HG03460 (cell line): ENCODE measurements around the gene GTF2F1.
"Not testable (repeated sequence)": the region's sequence is repeated elsewhere in the genome, so short reads cannot be mapped to it uniquely, and the experiment has no call there.

Source experiments
- ATAC-seq: cut with Tn5 transposase; IDR thresholded peaks from one replicate; pipeline ENCODE4 v1.9.1; 2021; ENCODE audit not compliant: unreplicated experiment

The GTF2F1 gene

GRCh38 chr19:6418562-6418932 is 25.6 kb upstream of the GTF2F1 start:
- ATAC-seq: no peak

GRCh38 chr19:6417713-6418561 is 25.0 kb upstream of the GTF2F1 start:
- no peak for ATAC-seq

- ATAC-seq: no peak
Observed at GRCh38 chr19:6416658-6417405, 23.9 kb upstream of the GTF2F1 start.

GRCh38 chr19:6415591-6416190 is 22.7 kb upstream of the GTF2F1 start:
- ATAC-seq: no peak

- ATAC-seq: no peak
Observed at GRCh38 chr19:6414793-6415590, 22.0 kb upstream of the GTF2F1 start.

GRCh38 chr19:6413721-6414643 is 21.0 kb upstream of the GTF2F1 start:
- no peak for ATAC-seq

- ATAC-seq: no peak
Observed at GRCh38 chr19:6413291-6413690, 20.3 kb upstream of the GTF2F1 start.

- ATAC-seq: no peak
Observed at GRCh38 chr19:6412447-6413091, 19.6 kb upstream of the GTF2F1 start.

- ATAC-seq: no peak
Observed at GRCh38 chr19:6412061-6412446, 19.1 kb upstream of the GTF2F1 start.

- ATAC-seq: no peak
Observed at GRCh38 chr19:6409346-6409745, 16.4 kb upstream of the GTF2F1 start.

- no peak for ATAC-seq
Observed at GRCh38 chr19:6406401-6406800, 13.4 kb upstream of the GTF2F1 start.

- no peak for ATAC-seq
Observed at GRCh38 chr19:6402837-6403608, 10.1 kb upstream of the GTF2F1 start.

- ATAC-seq: no peak
Observed at GRCh38 chr19:6402058-6402457, 9.1 kb upstream of the GTF2F1 start.

GRCh38 chr19:6400062-6400944 is 7.3 kb upstream of the GTF2F1 start:
- ATAC-seq: not testable (repeated sequence)

- no peak for ATAC-seq
Observed at GRCh38 chr19:6396305-6396704, 3.3 kb upstream of the GTF2F1 start.

GRCh38 chr19:6394831-6395230 is 1.9 kb upstream of the GTF2F1 start:
- ATAC-seq: no peak

- no peak for ATAC-seq
Observed at GRCh38 chr19:6393983-6394412, 1.0 kb upstream of the GTF2F1 start.
